ENCODE results near the gene THSD7B.

DNA sequence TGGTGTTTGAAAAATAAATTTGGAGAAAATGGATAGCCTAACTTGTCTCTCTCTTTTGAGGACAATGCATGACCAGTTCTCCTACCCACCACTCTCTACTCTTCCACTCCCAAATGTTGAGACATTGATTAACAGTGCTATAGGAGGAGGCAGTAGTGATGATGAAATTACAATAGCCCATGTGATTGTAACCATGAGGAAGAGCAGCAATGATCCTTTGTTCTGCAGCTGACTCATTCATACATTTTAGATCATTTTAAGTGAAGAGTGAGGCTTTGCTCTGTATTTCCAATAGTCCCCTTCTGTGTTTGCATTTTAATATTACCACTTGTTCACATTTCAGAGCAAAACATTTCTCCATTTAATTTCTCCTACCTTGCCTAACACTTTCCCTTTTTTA lies 592.3 kb downstream of the THSD7B start:
- TF ChIP-seq EP300 (IDR thresholded peaks at IDR 0.05; ENCODE audit: low read length) (no peak), ATF1 (CRISPR knock-in tag; IDR thresholded peaks at IDR 0.05) (no peak), ATF1 (tag; IDR thresholded peaks at IDR 0.05) (no peak), EHMT2 (IDR thresholded peaks at IDR 0.05) (no peak), TARDBP (IDR thresholded peaks at IDR 0.05) (no peak), HMG20B (CRISPR knock-in tag; IDR thresholded peaks at IDR 0.05) (no peak), ZBTB40 (IDR thresholded peaks at IDR 0.05) (no peak), ZBTB40 (CRISPR knock-in tag; IDR thresholded peaks at IDR 0.05) (no peak), NFXL1 (CRISPR knock-in tag; IDR thresholded peaks at IDR 0.05) (no peak), NR0B1 (IDR thresholded peaks at IDR 0.05; ENCODE audit: partially characterized antibody) (no peak), GABPA (tag; conservative IDR thresholded peaks at IDR 0.05; ENCODE audit: low read depth) (no peak), BRCA1 (IDR thresholded peaks at IDR 0.05) (no peak), BRCA1 (CRISPR knock-in tag; IDR thresholded peaks at IDR 0.05) (no peak), ZBTB26 (CRISPR knock-in tag; IDR thresholded peaks at IDR 0.05) (no peak)
- TF ChIP-seq, protein P1, sequence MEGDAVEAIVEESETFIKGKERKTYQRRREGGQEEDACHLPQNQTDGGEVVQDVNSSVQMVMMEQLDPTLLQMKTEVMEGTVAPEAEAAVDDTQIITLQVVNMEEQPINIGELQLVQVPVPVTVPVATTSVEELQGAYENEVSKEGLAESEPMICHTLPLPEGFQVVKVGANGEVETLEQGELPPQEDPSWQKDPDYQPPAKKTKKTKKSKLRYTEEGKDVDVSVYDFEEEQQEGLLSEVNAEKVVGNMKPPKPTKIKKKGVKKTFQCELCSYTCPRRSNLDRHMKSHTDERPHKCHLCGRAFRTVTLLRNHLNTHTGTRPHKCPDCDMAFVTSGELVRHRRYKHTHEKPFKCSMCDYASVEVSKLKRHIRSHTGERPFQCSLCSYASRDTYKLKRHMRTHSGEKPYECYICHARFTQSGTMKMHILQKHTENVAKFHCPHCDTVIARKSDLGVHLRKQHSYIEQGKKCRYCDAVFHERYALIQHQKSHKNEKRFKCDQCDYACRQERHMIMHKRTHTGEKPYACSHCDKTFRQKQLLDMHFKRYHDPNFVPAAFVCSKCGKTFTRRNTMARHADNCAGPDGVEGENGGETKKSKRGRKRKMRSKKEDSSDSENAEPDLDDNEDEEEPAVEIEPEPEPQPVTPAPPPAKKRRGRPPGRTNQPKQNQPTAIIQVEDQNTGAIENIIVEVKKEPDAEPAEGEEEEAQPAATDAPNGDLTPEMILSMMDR (IDR thresholded peaks at IDR 0.05 in 2 of 3, conservative IDR thresholded peaks at IDR 0.05 in 1 of 3; ENCODE audit: insufficient read depth in 2 of 3, low read depth in 1 of 3, low read length in 3 of 3): no peak
- TF ChIP-seq, protein P2, sequence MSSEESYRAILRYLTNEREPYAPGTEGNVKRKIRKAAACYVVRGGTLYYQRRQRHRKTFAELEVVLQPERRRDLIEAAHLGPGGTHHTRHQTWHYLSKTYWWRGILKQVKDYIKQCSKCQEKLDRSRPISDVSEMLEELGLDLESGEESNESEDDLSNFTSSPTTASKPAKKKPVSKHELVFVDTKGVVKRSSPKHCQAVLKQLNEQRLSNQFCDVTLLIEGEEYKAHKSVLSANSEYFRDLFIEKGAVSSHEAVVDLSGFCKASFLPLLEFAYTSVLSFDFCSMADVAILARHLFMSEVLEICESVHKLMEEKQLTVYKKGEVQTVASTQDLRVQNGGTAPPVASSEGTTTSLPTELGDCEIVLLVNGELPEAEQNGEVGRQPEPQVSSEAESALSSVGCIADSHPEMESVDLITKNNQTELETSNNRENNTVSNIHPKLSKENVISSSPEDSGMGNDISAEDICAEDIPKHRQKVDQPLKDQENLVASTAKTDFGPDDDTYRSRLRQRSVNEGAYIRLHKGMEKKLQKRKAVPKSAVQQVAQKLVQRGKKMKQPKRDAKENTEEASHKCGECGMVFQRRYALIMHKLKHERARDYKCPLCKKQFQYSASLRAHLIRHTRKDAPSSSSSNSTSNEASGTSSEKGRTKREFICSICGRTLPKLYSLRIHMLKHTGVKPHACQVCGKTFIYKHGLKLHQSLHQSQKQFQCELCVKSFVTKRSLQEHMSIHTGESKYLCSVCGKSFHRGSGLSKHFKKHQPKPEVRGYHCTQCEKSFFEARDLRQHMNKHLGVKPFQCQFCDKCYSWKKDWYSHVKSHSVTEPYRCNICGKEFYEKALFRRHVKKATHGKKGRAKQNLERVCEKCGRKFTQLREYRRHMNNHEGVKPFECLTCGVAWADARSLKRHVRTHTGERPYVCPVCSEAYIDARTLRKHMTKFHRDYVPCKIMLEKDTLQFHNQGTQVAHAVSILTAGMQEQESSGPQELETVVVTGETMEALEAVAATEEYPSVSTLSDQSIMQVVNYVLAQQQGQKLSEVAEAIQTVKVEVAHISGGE (CRISPR knock-in tag; IDR thresholded peaks at IDR 0.05): no peak

Data from K562 (cell line).